Activated CD8-positive, alpha-beta memory T cell treated with anti-CD3 and anti-CD28 coated beads, Interleukin-2, amount 10 ng/mL, durations not matched to agents 7 days and 5 days (primary cell): ENCODE measurements around the gene PLAC8L1. TPM values are rescaled to one million over a fixed set of nuclear protein-coding genes. Genes with fewer than 3 reads are reported as not detected.

ENCODE experiments used
- ATAC-seq: fragments of 150-1000 bp; cut with Tn5 transposase; one replicate; pipeline ENCODE4 v1.10.0; 2021; ENCODE audit warnings: moderate library complexity
- CTCF ChIA-PET: fragments of 350-600 bp; sonication (Branson Sonifier 250); formaldehyde crosslinking; loops from one replicate; lab custom pipeline; 2021; ENCODE audit warnings: antibody characterized with exemption; lab: Charles Lee
- DNase-seq: peaks from one replicate; pipeline ENCODE4 v3.0.0-alpha.2; 2020
- H3K27ac Mint-ChIP-seq: one replicate; pipeline ENCODE4 v1.8.0; 2021; ENCODE audit warnings: mild to moderate bottlenecking, mixed read lengths
- H3K27me3 Mint-ChIP-seq: one replicate; pipeline ENCODE4 v1.8.0; 2021; ENCODE audit warnings: mixed read lengths
- H3K36me3 Mint-ChIP-seq: one replicate; pipeline ENCODE4 v1.8.0; 2021; ENCODE audit warnings: mild to moderate bottlenecking, mixed read lengths
- H3K4me1 Mint-ChIP-seq: one replicate; pipeline ENCODE4 v1.8.0; 2021; ENCODE audit warnings: mixed read lengths
- H3K4me3 Mint-ChIP-seq: one replicate; pipeline ENCODE4 v1.8.0; 2021; ENCODE audit warnings: mild to moderate bottlenecking, moderate library complexity, mixed read lengths
- H3K9me3 Mint-ChIP-seq: one replicate; pipeline ENCODE4 v1.8.0; 2022; ENCODE audit warnings: low read depth, mixed read lengths
- total RNA-seq, 2 experiments: library from RNA; stranded (reverse); gene quantifications; one replicate each; pipeline ENCODE4 v1.2.3, GENCODE V29; 2021

The PLAC8L1 gene
- total RNA-seq, 2 experiments from 2014 or later = 0.50 to 0.87 TPM

- CTCF ChIA-PET = interaction anchor here (0.9 kb wide), 1 partner anchor 9 kb away, joined by 4 read pairs; no protein-coding TSS in a partner anchor
- H3K4me1 Mint-ChIP-seq = no peaks in the 10 kb centered on the region
These were observed 55.3 kb downstream of the PLAC8L1 start for GRCh38 chr5:146050086-146050485.

DNA sequence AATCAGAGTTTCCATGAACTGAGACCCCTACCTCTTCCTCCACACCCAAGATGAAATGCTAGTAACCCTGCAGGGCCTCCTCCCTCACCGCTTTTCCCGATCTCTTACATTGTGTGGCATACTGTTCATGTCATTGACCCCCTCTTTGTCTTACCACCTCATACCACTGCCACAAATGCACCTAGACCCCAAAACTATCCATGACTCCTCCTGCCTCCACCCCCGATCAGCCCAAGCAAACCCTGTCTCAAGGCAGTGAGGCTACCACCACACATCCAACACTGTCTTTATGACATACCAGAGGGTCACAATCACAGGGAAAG is 55.7 kb downstream of the PLAC8L1 start:
- H3K27ac Mint-ChIP-seq = no peak overlapping the region
- ATAC-seq = no peak
- no peaks in the 10 kb centered on the region for H3K9me3 Mint-ChIP-seq

More at GRCh38 chr5:146050086-146050485, 55.3 kb downstream of the PLAC8L1 start:
- DNase-seq (no peak), ATAC-seq (no peak)
- no peak overlapping the region for H3K4me3 Mint-ChIP-seq
- no peaks in the 10 kb centered on the region for H3K36me3 Mint-ChIP-seq
- peaks cover 21% of the 10 kb centered on the region for H3K27me3 Mint-ChIP-seq
- H3K9me3 Mint-ChIP-seq = no peaks in the 10 kb centered on the region
- no peak overlapping the region for H3K27ac Mint-ChIP-seq

GRCh38 chr5:146048994-146049703 is 56.2 kb downstream of the PLAC8L1 start:
- H3K36me3 Mint-ChIP-seq = no peaks in the 10 kb centered on the region
- no peak overlapping the region for H3K4me3 Mint-ChIP-seq
- peaks cover 16% of the 10 kb centered on the region for H3K27me3 Mint-ChIP-seq
- ATAC-seq = no peak
- H3K27ac Mint-ChIP-seq = no peak overlapping the region
- CTCF ChIA-PET = no interaction called here
- no peaks in the 10 kb centered on the region for H3K9me3 Mint-ChIP-seq
- no peak for DNase-seq
- no peaks in the 10 kb centered on the region for H3K4me1 Mint-ChIP-seq

More for the DNA sequence above, 55.7 kb downstream of the PLAC8L1 start:
- no peaks in the 10 kb centered on the region for H3K36me3 Mint-ChIP-seq
- DNase-seq = no peak
- no peak overlapping the region for H3K4me3 Mint-ChIP-seq
- H3K4me1 Mint-ChIP-seq = no peaks in the 10 kb centered on the region
- peaks cover 19% of the 10 kb centered on the region for H3K27me3 Mint-ChIP-seq
- CTCF ChIA-PET = interaction anchor here (0.9 kb wide), 1 partner anchor 9 kb away, joined by 4 read pairs; no protein-coding TSS in a partner anchor

DNA sequence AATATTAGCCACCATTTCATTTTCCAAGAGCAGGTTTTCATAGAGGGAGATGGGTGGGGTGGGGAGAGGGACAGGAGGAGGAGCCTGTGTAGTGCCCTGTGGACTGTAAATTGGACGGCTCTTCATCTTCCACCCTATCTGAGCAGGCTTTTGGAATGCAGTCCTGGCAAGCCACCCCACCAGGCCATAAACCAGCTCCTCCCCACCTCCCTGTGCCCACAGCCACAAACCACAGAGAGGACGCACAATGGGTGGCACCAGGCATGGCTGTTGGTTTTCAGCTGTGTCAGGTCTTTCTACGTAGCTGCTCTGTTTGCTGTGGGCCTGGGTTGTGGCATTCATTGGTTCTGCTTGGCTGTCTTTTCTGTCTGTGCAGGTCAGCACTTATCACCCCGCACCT is 58.0 kb downstream of the PLAC8L1 start:
- CTCF ChIA-PET = no interaction called here
- no peak overlapping the region for H3K4me3 Mint-ChIP-seq
- peaks cover 16% of the 10 kb centered on the region for H3K27me3 Mint-ChIP-seq
- no peak overlapping the region for H3K27ac Mint-ChIP-seq
- H3K9me3 Mint-ChIP-seq = no peaks in the 10 kb centered on the region
- H3K4me1 Mint-ChIP-seq = peaks cover 2% of the 10 kb centered on the region
- ATAC-seq (no peak), DNase-seq (no peak)
- no peaks in the 10 kb centered on the region for H3K36me3 Mint-ChIP-seq

DNA sequence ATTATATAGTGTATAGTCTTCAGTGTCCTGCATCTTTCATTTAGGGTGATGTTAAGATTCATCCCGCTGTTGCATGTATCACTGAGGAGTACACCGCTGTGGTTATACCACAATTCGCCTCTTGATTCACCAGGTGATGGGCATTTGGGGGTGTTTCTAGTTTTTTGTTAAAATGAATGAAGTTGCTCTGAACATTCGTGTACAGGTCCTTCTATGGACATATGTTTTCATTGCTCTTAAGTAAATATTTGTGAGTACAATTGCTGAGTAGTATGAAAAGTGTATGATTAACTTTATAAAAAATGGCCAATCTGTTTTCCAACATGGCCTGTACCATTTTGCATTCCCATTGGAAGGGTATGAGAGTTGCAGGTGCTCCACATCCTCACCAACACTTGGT is 61.7 kb downstream of the PLAC8L1 start:
- no peak overlapping the region for H3K4me3 Mint-ChIP-seq
- ATAC-seq (no peak), DNase-seq (no peak)
- peaks cover 2% of the 10 kb centered on the region for H3K4me1 Mint-ChIP-seq
- H3K27ac Mint-ChIP-seq = no peak overlapping the region
- H3K27me3 Mint-ChIP-seq = peaks cover 8% of the 10 kb centered on the region
- no peaks in the 10 kb centered on the region for H3K9me3 Mint-ChIP-seq
- CTCF ChIA-PET = no interaction called here
- H3K36me3 Mint-ChIP-seq = no peaks in the 10 kb centered on the region

GRCh38 chr5:146042628-146043279 is 62.6 kb downstream of the PLAC8L1 start:
- no peak for ATAC-seq
- no peaks in the 10 kb centered on the region for H3K36me3 Mint-ChIP-seq
- H3K4me3 Mint-ChIP-seq = no peak overlapping the region
- H3K4me1 Mint-ChIP-seq = peaks cover 2% of the 10 kb centered on the region
- no peak overlapping the region for H3K27ac Mint-ChIP-seq
- CTCF ChIA-PET = no interaction called here
- H3K27me3 Mint-ChIP-seq = peaks cover 11% of the 10 kb centered on the region
- H3K9me3 Mint-ChIP-seq = no peaks in the 10 kb centered on the region
- no peak for DNase-seq

DNA sequence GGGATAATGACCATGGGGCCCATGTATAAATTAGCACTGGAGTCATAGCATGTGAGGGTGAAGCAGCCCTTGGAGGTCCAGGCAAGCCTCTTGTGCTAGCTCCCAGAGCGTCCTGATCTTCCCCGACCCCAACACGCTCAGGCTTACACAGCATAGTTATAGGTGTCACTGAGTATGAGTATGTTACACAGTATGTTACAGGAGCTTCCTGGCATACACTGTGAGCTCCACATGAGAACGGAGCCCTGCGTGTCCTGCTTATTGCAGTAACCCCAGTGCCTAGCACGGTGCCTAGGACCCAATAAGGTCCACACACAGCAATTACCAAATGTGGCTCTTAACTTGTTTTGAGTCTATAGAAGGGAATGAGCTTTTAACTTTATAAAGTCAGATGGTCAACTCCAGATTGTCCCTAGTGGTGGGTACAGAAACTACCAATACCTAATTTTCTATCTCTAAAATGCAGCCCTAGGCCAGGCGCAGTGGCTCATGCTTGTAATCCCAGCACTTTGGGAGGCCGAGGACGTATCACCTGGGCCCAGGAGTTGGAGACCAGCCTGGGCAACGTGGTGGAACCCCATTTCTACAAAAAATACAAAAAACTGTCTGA is 64.1 kb downstream of the PLAC8L1 start:
- H3K36me3 Mint-ChIP-seq = no peaks in the 10 kb centered on the region
- H3K27me3 Mint-ChIP-seq = peaks cover 13% of the 10 kb centered on the region
- CTCF ChIA-PET = interaction anchor here (1.3 to 1.6 kb wide), 2 partner anchors 9 to 10 kb away, joined by 4 to 5 read pairs; no protein-coding TSS in a partner anchor
- H3K9me3 Mint-ChIP-seq = no peaks in the 10 kb centered on the region
- H3K27ac Mint-ChIP-seq = no peak overlapping the region
- ATAC-seq = no peak
- DNase-seq = no peak
- peaks cover 2% of the 10 kb centered on the region for H3K4me1 Mint-ChIP-seq
- H3K4me3 Mint-ChIP-seq = no peak overlapping the region

DNA sequence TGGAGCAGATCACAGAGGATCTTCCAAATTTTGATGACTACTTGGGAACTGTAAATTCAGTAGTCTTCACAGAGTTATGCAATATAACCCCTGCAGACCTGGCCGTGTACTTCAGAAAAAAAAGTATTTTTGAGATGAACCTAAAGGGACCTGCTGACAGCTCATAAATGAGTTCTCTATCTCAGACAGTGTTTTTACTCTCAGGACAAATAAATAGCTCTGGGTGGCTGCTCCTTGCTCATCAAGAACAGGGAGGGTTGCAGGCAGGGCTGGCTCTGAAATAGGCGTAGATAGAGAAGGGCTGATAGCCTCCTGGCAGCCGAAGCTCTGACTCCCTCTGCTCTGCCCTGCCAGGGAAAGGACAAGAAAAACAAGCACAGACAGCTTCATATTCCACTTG is 64.8 kb downstream of the PLAC8L1 start:
- H3K4me1 Mint-ChIP-seq = peaks cover 2% of the 10 kb centered on the region
- DNase-seq (no peak), ATAC-seq (no peak)
- H3K27me3 Mint-ChIP-seq = peaks cover 13% of the 10 kb centered on the region
- no peaks in the 10 kb centered on the region for H3K9me3 Mint-ChIP-seq
- H3K4me3 Mint-ChIP-seq = no peak overlapping the region
- H3K36me3 Mint-ChIP-seq = no peaks in the 10 kb centered on the region
- H3K27ac Mint-ChIP-seq = no peak overlapping the region
- CTCF ChIA-PET = interaction anchor here (1.3 to 1.6 kb wide), 2 partner anchors 9 to 10 kb away, joined by 4 to 5 read pairs; no protein-coding TSS in a partner anchor

- H3K4me1 Mint-ChIP-seq = peaks cover 2% of the 10 kb centered on the region
- H3K27ac Mint-ChIP-seq = no peak overlapping the region
- CTCF ChIA-PET = no interaction called here
- H3K27me3 Mint-ChIP-seq = peaks cover 13% of the 10 kb centered on the region
- no peaks in the 10 kb centered on the region for H3K36me3 Mint-ChIP-seq
- DNase-seq (no peak), ATAC-seq (no peak)
- H3K9me3 Mint-ChIP-seq = no peaks in the 10 kb centered on the region
- H3K4me3 Mint-ChIP-seq = no peak overlapping the region
These were observed 66.0 kb downstream of the PLAC8L1 start for GRCh38 chr5:146039420-146039819.

DNA sequence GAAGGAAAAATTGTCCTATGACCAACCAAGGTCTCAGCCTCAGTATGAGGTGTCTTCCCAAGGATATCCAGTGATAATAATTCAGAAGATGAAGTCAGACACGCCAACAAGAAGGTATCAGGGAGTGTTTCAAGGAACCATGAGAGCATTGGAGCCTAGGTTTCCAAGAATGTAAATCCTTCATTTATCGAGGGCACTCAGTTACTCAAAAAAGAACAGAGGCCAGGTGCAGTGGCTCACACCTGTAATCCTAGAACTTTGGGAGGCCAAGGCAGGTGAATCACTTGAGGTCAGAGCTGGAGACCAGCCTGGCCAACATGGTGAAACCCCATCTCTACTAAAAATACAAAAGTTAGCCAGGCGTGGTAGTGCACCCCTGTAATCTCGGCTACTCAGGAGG is 70.8 kb downstream of the PLAC8L1 start:
- Mint-ChIP-seq H3K27ac (no peak overlapping the region), H3K27me3 (peaks cover 14% of the 10 kb centered on the region), H3K36me3 (no peaks in the 10 kb centered on the region), H3K9me3 (no peaks in the 10 kb centered on the region), H3K4me3 (no peak overlapping the region), H3K4me1 (no peaks in the 10 kb centered on the region)
- ATAC-seq (no peak), DNase-seq (no peak)
- CTCF ChIA-PET = no interaction called here

Other genes starting within 250 kb of the PLAC8L1 start
- gene GRXCR2, start 232.6 kb downstream of the PLAC8L1 start, total RNA-seq = not detected
- under 1 TPM in 1 of 2 experiments, not detected in 1; 0.12 TPM for gene SH3RF2, start 169.0 kb downstream of the PLAC8L1 start, total RNA-seq
- 100 to 1,000 TPM; 108 to 147 TPM for gene LARS1, start 77.1 kb upstream of the PLAC8L1 start, total RNA-seq
- gene RBM27, start 98.0 kb upstream of the PLAC8L1 start, total RNA-seq = 10 to 100 TPM; 19.0 to 26.5 TPM
- under 1 TPM; 0.09 to 0.20 TPM for gene POU4F3, start 233.3 kb upstream of the PLAC8L1 start, total RNA-seq